Subcutaneous adipose tissue (tissue), 4 donors: ENCODE results near the gene ZNF618. TPM values are rescaled to one million over a fixed set of nuclear protein-coding genes. Genes with fewer than 3 reads are reported as not detected.

ENCODE experiments used
- total RNA-seq, 4 donors: library from RNA; depleted of rRNA; stranded (reverse); fragments of >200 nt; gene quantifications; one replicate each; pipeline ENCODE4 v1.1.0, GENCODE V29; 2016
- TF ChIP-seq, protein P1 (sequence below): fragments of 450-650 bp; IDR thresholded peaks from one replicate; pipeline ENCODE4 v1.5.1; 2016; ENCODE audit warnings: low read depth, mild to moderate bottlenecking, control low read depth, antibody characterized with exemption, moderate library complexity

ZNF618 gene
- total RNA-seq, 4 donors from 2014 or later: 3.7 to 7.7 (median 4.4) TPM

DNA sequence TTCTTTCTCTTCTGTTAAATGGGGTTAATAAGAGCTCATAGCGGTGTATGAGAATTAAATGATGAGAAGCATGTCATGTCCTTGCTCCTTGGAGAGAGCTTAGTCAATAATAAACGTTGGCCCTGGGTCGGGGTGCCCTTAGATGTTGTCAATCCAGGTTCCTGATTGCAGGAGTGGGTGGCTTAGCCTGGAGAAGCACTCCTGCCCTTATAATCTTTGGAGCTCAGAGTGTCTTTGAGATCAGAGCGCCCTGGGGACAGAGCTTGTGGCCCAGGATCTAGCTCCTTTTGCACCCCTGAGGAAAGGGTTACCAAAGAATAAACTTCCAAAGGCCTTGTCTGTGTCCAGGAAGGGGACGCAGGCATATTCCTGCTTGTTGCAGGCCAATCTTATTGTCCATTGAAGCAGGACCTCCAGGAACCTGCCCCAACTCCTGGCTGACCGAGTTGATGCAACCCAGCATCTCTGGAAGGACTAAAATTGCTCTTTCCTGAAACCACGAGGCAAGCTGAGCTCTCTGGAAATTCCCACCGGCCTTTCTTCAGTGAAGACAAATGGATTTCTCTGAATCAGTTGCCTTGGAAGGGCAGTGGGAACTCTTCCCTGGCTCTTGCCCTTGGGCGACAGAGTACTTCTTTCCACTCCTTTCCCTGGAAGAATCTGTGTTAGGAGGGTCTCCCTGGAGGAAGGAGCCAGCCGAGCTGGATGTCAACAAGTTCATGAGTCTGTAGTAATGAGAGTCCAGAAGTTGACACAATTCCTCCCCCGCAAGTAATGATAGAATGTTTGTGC is 208.4 kb downstream of the ZNF618 start:
- TF ChIP-seq, protein P1, sequence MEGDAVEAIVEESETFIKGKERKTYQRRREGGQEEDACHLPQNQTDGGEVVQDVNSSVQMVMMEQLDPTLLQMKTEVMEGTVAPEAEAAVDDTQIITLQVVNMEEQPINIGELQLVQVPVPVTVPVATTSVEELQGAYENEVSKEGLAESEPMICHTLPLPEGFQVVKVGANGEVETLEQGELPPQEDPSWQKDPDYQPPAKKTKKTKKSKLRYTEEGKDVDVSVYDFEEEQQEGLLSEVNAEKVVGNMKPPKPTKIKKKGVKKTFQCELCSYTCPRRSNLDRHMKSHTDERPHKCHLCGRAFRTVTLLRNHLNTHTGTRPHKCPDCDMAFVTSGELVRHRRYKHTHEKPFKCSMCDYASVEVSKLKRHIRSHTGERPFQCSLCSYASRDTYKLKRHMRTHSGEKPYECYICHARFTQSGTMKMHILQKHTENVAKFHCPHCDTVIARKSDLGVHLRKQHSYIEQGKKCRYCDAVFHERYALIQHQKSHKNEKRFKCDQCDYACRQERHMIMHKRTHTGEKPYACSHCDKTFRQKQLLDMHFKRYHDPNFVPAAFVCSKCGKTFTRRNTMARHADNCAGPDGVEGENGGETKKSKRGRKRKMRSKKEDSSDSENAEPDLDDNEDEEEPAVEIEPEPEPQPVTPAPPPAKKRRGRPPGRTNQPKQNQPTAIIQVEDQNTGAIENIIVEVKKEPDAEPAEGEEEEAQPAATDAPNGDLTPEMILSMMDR: no peak

DNA sequence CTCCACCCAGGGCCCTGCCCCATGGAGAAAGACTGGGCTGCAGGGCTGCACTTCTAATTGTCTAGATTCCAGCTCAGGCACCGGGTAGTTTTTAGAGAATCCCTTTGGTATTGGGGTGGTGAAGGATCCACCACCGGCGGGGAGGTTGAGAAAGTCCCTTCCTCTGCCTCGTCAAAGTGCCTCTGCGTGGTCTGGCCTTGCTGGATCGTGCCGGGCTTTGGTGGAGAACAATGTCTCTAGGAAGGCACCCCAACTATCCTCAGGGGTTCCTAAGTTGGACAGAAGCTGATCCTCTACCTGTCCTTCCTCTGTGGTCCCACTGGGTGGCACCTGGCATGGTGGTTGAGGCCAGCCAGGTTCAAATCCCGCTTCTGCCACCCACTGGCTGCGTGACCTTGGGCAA is 209.3 kb downstream of the ZNF618 start:
- TF ChIP-seq, protein P1: no peak

DNA sequence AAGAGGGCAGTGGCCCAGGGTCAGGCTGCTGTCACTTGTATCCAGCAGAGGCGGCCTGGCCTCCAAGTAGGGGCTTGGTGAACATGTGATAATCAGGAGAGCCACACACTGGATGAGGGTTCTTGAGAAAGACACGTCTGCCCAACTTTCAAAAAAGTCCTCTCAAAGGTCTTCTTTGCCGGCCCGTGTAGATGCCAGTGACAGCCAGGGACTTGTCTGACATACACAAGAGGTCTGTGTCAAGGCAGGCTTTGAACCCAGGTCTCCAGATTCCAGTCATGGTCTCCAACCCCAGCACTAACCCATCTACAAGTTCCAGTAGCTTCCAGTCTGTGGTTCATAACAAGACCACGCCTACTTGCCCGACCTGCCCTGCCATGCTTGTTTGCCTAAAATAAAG is 209.9 kb downstream of the ZNF618 start:
- TF ChIP-seq, protein P1: no peak

DNA sequence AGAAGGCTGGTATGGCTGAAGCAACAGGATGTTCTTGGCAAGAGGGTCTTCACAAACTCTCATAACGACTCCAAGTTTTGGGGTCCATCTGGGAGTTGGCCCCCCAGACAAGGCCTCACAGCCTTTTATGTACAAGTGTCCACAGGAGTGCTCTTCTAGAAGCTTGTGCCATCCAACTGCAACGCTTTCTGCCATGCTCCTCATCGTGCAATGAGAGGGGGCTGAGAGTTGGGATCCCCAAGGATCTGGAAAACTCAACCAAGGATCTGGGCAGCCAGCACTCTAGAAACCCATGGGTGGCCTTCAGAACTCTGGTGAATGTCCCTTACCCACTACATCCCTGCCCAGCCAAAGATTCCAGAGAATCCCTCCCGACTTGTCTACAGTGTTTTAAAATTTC is 210.5 kb downstream of the ZNF618 start:
- TF ChIP-seq, protein P1: no peak

DNA sequence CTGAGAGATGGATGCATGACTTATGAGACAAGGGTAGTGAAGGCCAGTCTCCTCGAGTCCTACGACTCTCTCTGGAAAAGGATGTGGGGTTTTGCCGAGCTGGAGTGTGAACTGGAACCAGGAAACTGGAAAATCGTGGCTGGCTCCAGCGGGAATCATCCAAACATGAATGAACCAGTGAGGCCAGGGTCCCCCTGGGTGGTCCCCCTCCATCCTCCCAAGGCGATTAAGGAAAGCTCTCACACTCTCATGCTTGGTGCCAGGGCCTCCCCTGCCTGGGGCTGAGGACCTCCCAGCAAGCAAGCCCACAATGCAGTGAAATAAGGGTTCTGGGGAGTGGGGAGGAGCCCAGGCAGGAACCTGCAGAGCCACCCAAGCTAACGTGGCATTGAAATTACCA is 211.6 kb downstream of the ZNF618 start:
- TF ChIP-seq, protein P1: no peak

DNA sequence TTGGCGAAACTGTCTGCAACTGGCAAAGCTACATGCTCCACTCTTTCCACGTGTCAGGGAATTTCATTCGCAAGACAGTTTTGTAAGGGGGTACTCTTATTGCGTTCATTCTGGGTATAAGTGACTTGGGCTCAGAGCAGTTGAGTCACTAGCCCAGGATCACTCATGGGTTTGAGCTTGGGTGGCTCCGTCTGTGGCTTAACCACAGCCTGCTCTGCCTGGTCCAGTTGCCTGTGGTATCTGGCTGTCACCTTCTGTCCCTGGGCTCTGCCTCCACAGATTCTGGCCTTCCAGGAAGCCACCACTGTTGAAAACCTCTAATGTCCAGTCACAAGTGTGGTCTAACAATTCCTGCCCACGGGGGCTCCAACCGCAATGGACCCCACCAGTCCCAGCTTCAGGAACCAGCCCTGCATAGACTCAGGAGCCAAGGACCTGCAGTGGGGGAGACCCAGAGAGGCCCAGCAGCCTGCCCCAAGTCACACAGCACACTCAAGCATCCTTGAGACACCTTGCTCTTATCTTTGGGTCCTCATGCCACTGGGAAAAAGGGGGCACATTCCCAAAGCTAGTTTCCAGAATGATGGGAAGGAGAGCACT is 212.6 kb downstream of the ZNF618 start:
- TF ChIP-seq, protein P1: no peak

DNA sequence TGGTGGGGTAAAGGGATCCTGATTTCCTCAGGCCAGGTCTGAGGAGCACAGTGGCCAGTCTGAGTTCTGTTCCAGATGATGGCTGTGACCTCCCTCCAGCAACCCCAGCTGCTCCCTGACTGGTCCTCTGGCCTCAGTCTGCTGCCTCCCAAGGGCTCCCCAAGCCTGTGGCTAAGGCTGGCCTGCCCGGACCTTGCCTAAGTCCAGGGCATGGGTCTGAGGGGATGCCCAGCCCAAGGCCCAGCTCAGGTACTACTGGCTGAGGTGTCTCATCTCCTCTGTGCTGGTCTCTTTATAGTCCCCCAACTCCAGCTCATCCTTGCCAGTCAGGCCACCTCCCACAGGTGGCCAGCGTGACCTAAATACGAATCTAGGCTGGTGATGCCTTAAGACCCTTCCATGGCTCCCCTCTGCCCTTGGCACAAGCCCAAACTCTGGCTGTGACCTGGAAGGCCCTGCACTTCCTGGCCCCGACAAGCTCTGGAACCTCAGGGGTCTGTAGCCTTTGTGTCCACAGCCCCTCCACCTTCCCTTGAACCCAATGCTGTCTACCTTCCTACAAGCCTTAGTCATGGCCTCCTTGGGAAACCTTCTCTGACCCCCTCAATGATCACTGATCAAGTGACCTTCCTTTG is 213.2 kb downstream of the ZNF618 start:
- TF ChIP-seq, protein P1: no peak
